ENCODE results near the gene ZNF619. TPM values are rescaled to one million over a fixed set of nuclear protein-coding genes. Genes with fewer than 3 reads are reported as not detected.

The ZNF619 gene
- total RNA-seq = 1 to 10 TPM; 6.9 to 8.9 TPM
- polyA plus RNA-seq (ENCODE audit: insufficient read length in 2 of 2) = 1 to 10 TPM; 5.4 to 5.6 TPM
- long read RNA-seq, donor 1, full-length matches to known transcripts = 2 of 2 reads
- long read RNA-seq, donor 1, partial matches to known transcripts = 0 of 2 reads
- long read RNA-seq, donor 1, other reads (novel, unspliced or antisense) = 0 of 2 reads
- long read RNA-seq, donor 2 = 0 reads
- long read RNA-seq, donor 3 = 0 reads
- long read RNA-seq, donor 4 = 0 reads

GRCh38 chr3:40476478-40477470, at the start of gene ZNF619:
Gene ZNF619 (plus strand): TSS chr3:40477122. CDS start chr3:40477980, 858 bp downstream.
- 3% methylated on average over 34 of the region's 48 CpGs for WGBS (ENCODE audit: insufficient coverage)
- peak in 4 of 6 donors; percentile 62 to 92 (median 80) for DNase-seq (ENCODE audit: low read depth in 4 of 6, low spot score in 6 of 6)
- H3K4me3 ChIP-seq (ENCODE audit: low read depth, low read length) = peak within 1 kb of the TSS; percentile 94
- H3K4me1 ChIP-seq (ENCODE audit: control insufficient read depth, insufficient read depth, low read length) = peaks cover 5% of the 10 kb centered on the region
- no peaks in the 10 kb centered on the region for H3K9me3 ChIP-seq (ENCODE audit: control insufficient read depth, insufficient read depth, low read length)
- peaks cover 8% of the 10 kb centered on the region for H3K36me3 ChIP-seq (ENCODE audit: control insufficient read depth, insufficient read depth, low read length)
- H3K27me3 ChIP-seq (ENCODE audit: control insufficient read depth, insufficient read depth, low read length) = no peaks in the 10 kb centered on the region
- peak within 1 kb of the TSS; percentile 67 for H3K27ac ChIP-seq (ENCODE audit: low read depth, low read length)

- Histone ChIP-seq H3K27me3 (ENCODE audit: control insufficient read depth, insufficient read depth, low read length) (no peaks in the 10 kb centered on the region), H3K4me1 (ENCODE audit: control insufficient read depth, insufficient read depth, low read length) (no peaks in the 10 kb centered on the region), H3K9me3 (ENCODE audit: control insufficient read depth, insufficient read depth, low read length) (no peaks in the 10 kb centered on the region), H3K4me3 (ENCODE audit: low read depth, low read length) (no peak overlapping the region), H3K36me3 (ENCODE audit: control insufficient read depth, insufficient read depth, low read length) (no peaks in the 10 kb centered on the region), H3K27ac (ENCODE audit: low read depth, low read length) (no peak overlapping the region)
- peak in 1 of 6 donors; percentile 3 for DNase-seq (ENCODE audit: low read depth in 4 of 6, low spot score in 6 of 6)
- no CpG with 5 or more reads among the region's 2 CpGs for WGBS (ENCODE audit: insufficient coverage)
These were observed 44.1 kb upstream of the ZNF619 start for GRCh38 chr3:40432793-40433192.

- H3K27me3 ChIP-seq (ENCODE audit: control insufficient read depth, insufficient read depth, low read length) = no peaks in the 10 kb centered on the region
- no peaks in the 10 kb centered on the region for H3K9me3 ChIP-seq (ENCODE audit: control insufficient read depth, insufficient read depth, low read length)
- no CpG with 5 or more reads among the region's 5 CpGs for whole genome bisulfite sequencing (ENCODE audit: insufficient coverage)
- no peak overlapping the region for H3K4me3 ChIP-seq (ENCODE audit: low read depth, low read length)
- no peaks in the 10 kb centered on the region for H3K4me1 ChIP-seq (ENCODE audit: control insufficient read depth, insufficient read depth, low read length)
- DNase-seq (ENCODE audit: low read depth in 4 of 6, low spot score in 6 of 6) = no peak
- H3K36me3 ChIP-seq (ENCODE audit: control insufficient read depth, insufficient read depth, low read length) = no peaks in the 10 kb centered on the region
- H3K27ac ChIP-seq (ENCODE audit: low read depth, low read length) = no peak overlapping the region
These were observed 39.0 kb upstream of the ZNF619 start for GRCh38 chr3:40437889-40438288.

- Histone ChIP-seq H3K27me3 (ENCODE audit: control insufficient read depth, insufficient read depth, low read length) (no peaks in the 10 kb centered on the region), H3K36me3 (ENCODE audit: control insufficient read depth, insufficient read depth, low read length) (peaks cover 9% of the 10 kb centered on the region), H3K27ac (ENCODE audit: low read depth, low read length) (no peak overlapping the region), H3K4me3 (ENCODE audit: low read depth, low read length) (no peak overlapping the region), H3K4me1 (ENCODE audit: control insufficient read depth, insufficient read depth, low read length) (no peaks in the 10 kb centered on the region), H3K9me3 (ENCODE audit: control insufficient read depth, insufficient read depth, low read length) (no peaks in the 10 kb centered on the region)
- WGBS (ENCODE audit: insufficient coverage) = 96% methylated on average over 7 of the region's 9 CpGs
- no peak for DNase-seq (ENCODE audit: low read depth in 4 of 6, low spot score in 6 of 6)
These were observed 31.9 kb upstream of the ZNF619 start for GRCh38 chr3:40445062-40445461.

GRCh38 chr3:40445880-40446279, 31.0 kb upstream of the ZNF619 start:
- 100% methylated on average over 1 of the region's 4 CpGs for WGBS (ENCODE audit: insufficient coverage)

GRCh38 chr3:40450438-40450837, 26.5 kb upstream of the ZNF619 start:
- Histone ChIP-seq H3K9me3 (ENCODE audit: control insufficient read depth, insufficient read depth, low read length) (no peaks in the 10 kb centered on the region), H3K4me1 (ENCODE audit: control insufficient read depth, insufficient read depth, low read length) (peaks cover 3% of the 10 kb centered on the region), H3K4me3 (ENCODE audit: low read depth, low read length) (no peak overlapping the region), H3K27me3 (ENCODE audit: control insufficient read depth, insufficient read depth, low read length) (no peaks in the 10 kb centered on the region), H3K27ac (ENCODE audit: low read depth, low read length) (no peak overlapping the region), H3K36me3 (ENCODE audit: control insufficient read depth, insufficient read depth, low read length) (peaks cover 4% of the 10 kb centered on the region)
- DNase-seq (ENCODE audit: low read depth in 4 of 6, low spot score in 6 of 6) = no peak
- WGBS (ENCODE audit: insufficient coverage) = no CpG with 5 or more reads among the region's 2 CpGs

More at GRCh38 chr3:40445880-40446279, 31.0 kb upstream of the ZNF619 start:
- H3K27ac ChIP-seq (ENCODE audit: low read depth, low read length) = no peak overlapping the region
- DNase-seq (ENCODE audit: low read depth in 4 of 6, low spot score in 6 of 6) = no peak
- peaks cover 9% of the 10 kb centered on the region for H3K36me3 ChIP-seq (ENCODE audit: control insufficient read depth, insufficient read depth, low read length)
- no peaks in the 10 kb centered on the region for H3K27me3 ChIP-seq (ENCODE audit: control insufficient read depth, insufficient read depth, low read length)
- H3K4me1 ChIP-seq (ENCODE audit: control insufficient read depth, insufficient read depth, low read length) = no peaks in the 10 kb centered on the region
- no peaks in the 10 kb centered on the region for H3K9me3 ChIP-seq (ENCODE audit: control insufficient read depth, insufficient read depth, low read length)
- no peak overlapping the region for H3K4me3 ChIP-seq (ENCODE audit: low read depth, low read length)

DNA sequence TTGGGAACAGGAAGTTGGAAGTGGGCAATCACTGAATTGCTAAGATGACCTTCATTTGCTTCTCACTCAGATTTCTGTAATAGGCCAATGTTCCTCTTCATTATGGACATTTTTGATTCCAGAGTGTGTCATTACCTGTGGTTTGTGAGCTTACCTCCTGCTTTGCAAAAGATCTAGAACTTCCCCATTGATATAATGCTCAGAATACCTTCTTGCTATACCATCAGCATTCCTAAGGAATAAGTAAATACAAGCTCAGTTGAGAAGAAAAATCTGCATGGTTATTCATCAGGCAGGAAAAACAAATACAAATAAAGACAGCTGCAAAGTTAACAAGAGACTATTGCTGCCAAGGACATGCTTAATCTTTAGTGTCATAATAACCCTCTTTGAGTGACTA, 25.4 kb upstream of the ZNF619 start:
- peaks cover 8% of the 10 kb centered on the region for H3K4me1 ChIP-seq (ENCODE audit: control insufficient read depth, insufficient read depth, low read length)
- no peak overlapping the region for H3K27ac ChIP-seq (ENCODE audit: low read depth, low read length)
- H3K4me3 ChIP-seq (ENCODE audit: low read depth, low read length) = no peak overlapping the region
- H3K9me3 ChIP-seq (ENCODE audit: control insufficient read depth, insufficient read depth, low read length) = no peaks in the 10 kb centered on the region
- no peaks in the 10 kb centered on the region for H3K36me3 ChIP-seq (ENCODE audit: control insufficient read depth, insufficient read depth, low read length)
- H3K27me3 ChIP-seq (ENCODE audit: control insufficient read depth, insufficient read depth, low read length) = no peaks in the 10 kb centered on the region
- no peak for DNase-seq (ENCODE audit: low read depth in 4 of 6, low spot score in 6 of 6)

- H3K4me1 ChIP-seq (ENCODE audit: control insufficient read depth, insufficient read depth, low read length) = peaks cover 9% of the 10 kb centered on the region
- no peaks in the 10 kb centered on the region for H3K9me3 ChIP-seq (ENCODE audit: control insufficient read depth, insufficient read depth, low read length)
- 80% methylated on average over 1 of the region's 1 CpG for WGBS (ENCODE audit: insufficient coverage)
- peak overlapping the region; percentile 80 for H3K4me3 ChIP-seq (ENCODE audit: low read depth, low read length)
- H3K27ac ChIP-seq (ENCODE audit: low read depth, low read length) = peak overlapping the region; percentile 95
- H3K36me3 ChIP-seq (ENCODE audit: control insufficient read depth, insufficient read depth, low read length) = no peaks in the 10 kb centered on the region
- no peaks in the 10 kb centered on the region for H3K27me3 ChIP-seq (ENCODE audit: control insufficient read depth, insufficient read depth, low read length)
- peak in 1 of 6 donors; percentile 9 for DNase-seq (ENCODE audit: low read depth in 4 of 6, low spot score in 6 of 6)
These were observed 24.9 kb upstream of the ZNF619 start for GRCh38 chr3:40452057-40452456.

- peak in 1 of 6 donors; percentile 24 for DNase-seq (ENCODE audit: low read depth in 4 of 6, low spot score in 6 of 6)
- Histone ChIP-seq H3K27me3 (ENCODE audit: control insufficient read depth, insufficient read depth, low read length) (no peaks in the 10 kb centered on the region), H3K36me3 (ENCODE audit: control insufficient read depth, insufficient read depth, low read length) (no peaks in the 10 kb centered on the region), H3K4me1 (ENCODE audit: control insufficient read depth, insufficient read depth, low read length) (peaks cover 9% of the 10 kb centered on the region), H3K9me3 (ENCODE audit: control insufficient read depth, insufficient read depth, low read length) (no peaks in the 10 kb centered on the region), H3K4me3 (ENCODE audit: low read depth, low read length) (peak overlapping the region; percentile 80), H3K27ac (ENCODE audit: low read depth, low read length) (peak overlapping the region; percentile 95)
- 4% methylated on average over 7 of the region's 7 CpGs for WGBS (ENCODE audit: insufficient coverage)
These were observed 24.4 kb upstream of the ZNF619 start for GRCh38 chr3:40452562-40452875.

Data from spinal cord (tissue), 10 donors.